Inflammatory macrophage treated with lipopolysaccharide for 4 hours (primary cell): ENCODE data around the gene UBE2E2.
A peak's percentile ranks its signal among the peaks of the same experiment; 100 is the strongest.

Experiments
- DNase-seq: peaks from one replicate; pipeline ENCODE4 v3.0.0-alpha.2; 2020

Gene UBE2E2

GRCh38 chr3:23198801-23199200 lies 4.3 kb upstream of the UBE2E2 start:
- DNase-seq: no peak

GRCh38 chr3:23199649-23200048 lies 3.5 kb upstream of the UBE2E2 start:
- DNase-seq: peak; percentile 36

GRCh38 chr3:23201154-23201838 lies 1.8 kb upstream of the UBE2E2 start:
- no peak for DNase-seq

- peak; percentile 32 for DNase-seq
Measured at GRCh38 chr3:23202203-23202920, 765 bp upstream of the UBE2E2 start.

- DNase-seq: peak; percentile 71
Measured at GRCh38 chr3:23203708-23204330, 692 bp downstream of the UBE2E2 start.

GRCh38 chr3:23206366-23206765 lies 3.2 kb downstream of the UBE2E2 start:
- DNase-seq: no peak

- DNase-seq: no peak
Measured at GRCh38 chr3:23209103-23209502, 6.0 kb downstream of the UBE2E2 start.

- no peak for DNase-seq
Measured at GRCh38 chr3:23209747-23210487, 6.8 kb downstream of the UBE2E2 start.

GRCh38 chr3:23213813-23214212 lies 10.7 kb downstream of the UBE2E2 start:
- DNase-seq: no peak

GRCh38 chr3:23217872-23218554 lies 14.9 kb downstream of the UBE2E2 start:
- no peak for DNase-seq

GRCh38 chr3:23219117-23219516 lies 16.0 kb downstream of the UBE2E2 start:
- DNase-seq: no peak

- no peak for DNase-seq
Measured at GRCh38 chr3:23219552-23219951, 16.4 kb downstream of the UBE2E2 start.

- DNase-seq: peak; percentile 82
Measured at GRCh38 chr3:23221136-23221535, 18.0 kb downstream of the UBE2E2 start.

GRCh38 chr3:23232016-23232415 lies 28.9 kb downstream of the UBE2E2 start:
- DNase-seq: no peak

GRCh38 chr3:23232854-23233253 lies 29.7 kb downstream of the UBE2E2 start:
- DNase-seq: no peak

GRCh38 chr3:23235264-23235663 lies 32.1 kb downstream of the UBE2E2 start:
- DNase-seq: no peak

GRCh38 chr3:23236890-23237289 lies 33.8 kb downstream of the UBE2E2 start:
- DNase-seq: no peak

- DNase-seq: no peak
Measured at GRCh38 chr3:23238156-23238555, 35.0 kb downstream of the UBE2E2 start.

GRCh38 chr3:23238578-23238977 lies 35.5 kb downstream of the UBE2E2 start:
- no peak for DNase-seq

- DNase-seq: peak; percentile 81
Measured at GRCh38 chr3:23239211-23240068, 36.3 kb downstream of the UBE2E2 start.

- DNase-seq: peak; percentile 83
Measured at GRCh38 chr3:23240171-23240785, 37.2 kb downstream of the UBE2E2 start.
